GM18870 (cell line): ENCODE measurements around the gene CASP9.
"Not testable (repeated sequence)": the region's sequence is repeated elsewhere in the genome, so short reads cannot be mapped to it uniquely, and the experiment has no call there.

Experiments
- ATAC-seq: cut with Tn5 transposase; IDR thresholded peaks from one replicate; pipeline ENCODE4 v1.9.1; 2021; ENCODE audit warnings: moderate library complexity; ENCODE audit not compliant: unreplicated experiment

The CASP9 gene

GRCh38 chr1:15471723-15472122 is 52.3 kb downstream of the CASP9 start:
- ATAC-seq: not testable (repeated sequence)

DNA sequence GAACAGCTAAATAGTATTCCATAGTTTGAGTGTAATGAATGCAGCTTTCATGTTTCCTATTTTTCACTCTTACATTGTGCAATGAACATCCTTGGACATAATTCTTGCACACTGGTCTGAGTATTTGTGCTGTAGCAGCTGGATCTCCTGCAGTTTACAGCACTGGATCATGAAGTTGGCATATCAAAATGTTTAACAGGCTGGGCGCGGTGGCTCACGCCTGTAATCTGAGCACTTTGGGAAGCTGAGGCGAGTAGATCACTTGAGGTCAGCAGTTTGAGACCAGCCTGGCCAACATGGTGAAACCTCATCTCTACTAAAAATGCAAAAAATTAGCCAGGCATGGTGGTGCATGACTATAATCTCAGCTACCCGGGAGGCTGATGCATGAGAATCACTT is 52.9 kb downstream of the CASP9 start:
- ATAC-seq: not testable (repeated sequence)

DNA sequence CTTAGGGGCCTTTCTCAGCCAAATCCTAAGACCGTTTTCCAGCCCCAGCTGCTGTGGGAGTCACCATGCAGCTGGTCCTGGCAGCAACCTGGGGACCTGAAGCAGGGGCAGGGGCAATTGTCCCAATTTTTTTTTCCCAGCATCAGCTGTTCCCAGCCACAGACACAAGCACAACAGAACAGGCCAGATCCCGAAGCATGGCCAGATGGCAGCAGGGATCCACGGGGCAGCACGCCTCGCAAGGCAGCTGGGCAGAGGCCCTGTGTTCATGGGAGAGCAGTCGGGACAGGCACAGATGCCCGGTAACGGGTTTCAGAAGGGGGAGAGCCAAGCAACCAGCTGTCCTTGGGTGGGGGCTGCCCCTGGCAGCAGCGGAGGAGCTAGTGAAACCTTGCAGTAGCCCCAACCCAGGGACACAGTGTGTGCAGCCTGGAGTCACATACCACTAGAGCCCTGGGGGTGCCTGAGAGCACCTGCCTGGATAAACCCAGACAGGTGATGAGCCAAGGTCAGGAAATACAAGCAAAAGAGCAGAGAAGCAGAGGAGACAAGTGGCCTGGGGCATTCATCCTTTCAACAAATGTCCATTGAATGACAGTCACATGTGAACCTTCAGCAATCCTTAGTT is 54.1 kb downstream of the CASP9 start:
- not testable (repeated sequence) for ATAC-seq

DNA sequence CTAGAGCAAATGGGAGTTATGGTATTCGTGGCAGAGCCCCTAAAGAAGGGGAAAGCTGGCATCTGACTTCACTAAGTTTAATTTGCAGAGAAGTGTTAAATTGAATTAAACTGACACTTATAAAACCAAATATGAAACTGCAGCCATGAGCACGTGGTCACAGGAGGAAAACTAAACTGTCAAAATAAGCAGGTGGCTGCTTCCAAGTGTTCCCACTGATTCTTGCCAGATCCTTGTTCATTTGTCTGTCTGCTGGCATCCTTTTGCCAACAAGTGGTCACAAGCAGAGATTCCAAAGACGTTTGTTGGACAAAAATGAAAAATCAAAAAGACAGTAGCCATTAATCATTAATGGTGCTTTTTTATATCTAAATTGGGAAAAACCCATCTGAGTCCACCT is 54.7 kb downstream of the CASP9 start:
- ATAC-seq: no peak

DNA sequence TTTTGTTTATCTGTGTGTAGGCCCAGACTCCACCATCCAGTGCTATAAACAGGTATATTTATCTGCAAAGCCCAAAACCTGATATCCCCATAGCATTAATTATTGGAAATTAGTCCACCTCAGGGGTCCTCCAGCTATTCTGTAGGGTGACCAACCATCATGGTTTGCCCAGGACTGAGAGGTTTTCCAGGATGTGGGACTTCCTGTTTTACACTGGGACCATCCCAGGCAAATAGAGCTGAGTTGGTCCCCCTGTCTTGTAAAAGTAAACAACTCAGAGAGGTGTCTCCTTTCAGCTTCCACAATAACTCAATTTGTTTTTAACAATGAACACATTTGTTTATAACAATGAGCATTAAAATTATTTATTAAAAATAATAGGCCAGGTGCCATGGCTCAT is 55.9 kb downstream of the CASP9 start:
- ATAC-seq: no peak

- not testable (repeated sequence) for ATAC-seq
These were observed 56.9 kb downstream of the CASP9 start for GRCh38 chr1:15466955-15467625.

DNA sequence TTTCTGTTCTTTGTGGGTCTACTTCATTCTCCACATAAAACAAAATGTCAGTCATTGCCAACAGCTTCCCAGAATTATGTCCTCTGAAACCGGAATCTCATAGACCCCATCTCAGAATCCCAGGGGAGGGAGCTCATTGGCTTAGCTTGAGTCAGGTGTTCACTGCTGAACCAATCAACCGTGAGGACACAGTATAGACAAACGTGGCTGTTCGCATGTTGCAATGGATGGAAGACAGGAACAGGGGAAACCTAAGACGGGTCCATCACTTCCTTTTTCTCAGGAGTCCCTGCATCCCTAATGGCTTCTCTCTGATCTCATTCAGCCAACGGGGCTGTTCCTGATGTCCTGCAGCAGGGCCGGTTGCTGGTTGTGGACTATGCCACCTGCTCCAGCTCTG is 58.3 kb downstream of the CASP9 start:
- ATAC-seq: no peak

DNA sequence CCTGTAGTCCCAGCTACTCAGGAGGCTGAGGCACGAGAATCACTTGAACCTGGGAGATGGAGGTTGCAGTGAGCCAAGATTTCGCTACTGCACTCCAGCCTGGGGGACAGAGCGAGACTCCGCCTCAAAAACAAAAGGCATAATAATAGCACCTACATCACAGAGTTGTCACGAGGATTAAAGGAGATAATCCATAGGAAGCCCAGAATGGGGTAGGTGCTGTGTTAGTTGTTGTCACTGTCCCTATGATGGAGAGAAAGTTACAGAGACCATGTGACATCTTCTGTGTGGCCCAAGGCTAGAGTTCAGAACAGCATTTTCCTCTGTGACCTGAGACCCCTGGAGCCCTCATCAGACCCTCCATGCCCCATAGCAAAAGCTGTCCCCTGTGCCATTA is 60.1 kb downstream of the CASP9 start:
- not testable (repeated sequence) for ATAC-seq

DNA sequence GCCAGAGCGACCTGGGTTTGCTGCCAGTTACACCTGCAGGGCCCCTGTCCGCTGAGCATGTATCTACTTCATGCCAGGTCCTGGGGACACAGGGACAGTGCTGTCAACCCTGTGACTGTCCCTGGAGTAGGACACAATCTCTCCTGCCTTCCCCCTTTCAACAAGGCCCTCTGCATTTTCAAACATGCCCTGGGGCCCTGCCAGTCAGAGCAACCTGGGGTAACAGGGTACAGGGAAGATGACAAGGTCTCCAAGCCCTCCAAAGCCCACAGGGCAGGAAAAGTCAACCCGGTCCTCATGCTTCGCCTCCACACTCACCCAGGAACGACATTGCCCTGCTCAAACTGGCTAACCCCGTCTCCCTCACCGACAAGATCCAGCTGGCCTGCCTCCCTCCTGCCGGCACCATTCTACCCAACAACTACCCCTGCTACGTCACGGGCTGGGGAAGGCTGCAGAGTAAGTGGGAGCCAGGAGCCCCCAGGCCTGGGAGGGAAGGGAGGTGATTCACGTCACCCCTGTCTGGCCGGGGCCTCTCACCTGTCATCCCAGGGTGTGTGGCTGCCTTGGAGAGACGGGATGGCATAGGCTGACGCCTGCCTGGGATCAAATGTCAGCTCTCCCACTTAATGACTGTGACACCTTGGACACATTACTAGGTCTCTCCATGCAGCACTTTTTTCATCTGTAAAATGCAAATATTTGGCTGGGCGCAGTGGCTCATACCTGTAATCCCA is 60.8 kb downstream of the CASP9 start:
- not testable (repeated sequence) for ATAC-seq

DNA sequence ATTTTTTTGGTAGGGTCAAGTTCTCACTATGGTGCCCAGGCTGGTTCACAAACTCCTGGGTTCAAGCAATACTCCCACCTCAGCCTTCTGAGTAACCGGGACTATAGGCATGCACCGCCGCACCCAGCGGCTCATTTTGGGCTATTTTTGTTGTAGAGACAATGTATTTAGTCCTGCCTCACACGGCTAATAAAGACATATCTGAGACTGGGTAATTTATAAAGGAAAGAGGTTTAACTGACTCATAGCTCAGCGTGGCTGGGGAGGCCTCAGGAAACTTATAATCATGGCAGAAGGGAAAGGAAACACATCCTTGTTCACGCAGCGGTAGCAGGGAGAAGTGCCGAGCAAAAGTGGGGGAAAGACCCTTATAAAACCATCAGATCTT is 63.3 kb downstream of the CASP9 start:
- ATAC-seq: no peak

- no peak for ATAC-seq
These were observed 64.0 kb downstream of the CASP9 start for GRCh38 chr1:15459771-15460707.

DNA sequence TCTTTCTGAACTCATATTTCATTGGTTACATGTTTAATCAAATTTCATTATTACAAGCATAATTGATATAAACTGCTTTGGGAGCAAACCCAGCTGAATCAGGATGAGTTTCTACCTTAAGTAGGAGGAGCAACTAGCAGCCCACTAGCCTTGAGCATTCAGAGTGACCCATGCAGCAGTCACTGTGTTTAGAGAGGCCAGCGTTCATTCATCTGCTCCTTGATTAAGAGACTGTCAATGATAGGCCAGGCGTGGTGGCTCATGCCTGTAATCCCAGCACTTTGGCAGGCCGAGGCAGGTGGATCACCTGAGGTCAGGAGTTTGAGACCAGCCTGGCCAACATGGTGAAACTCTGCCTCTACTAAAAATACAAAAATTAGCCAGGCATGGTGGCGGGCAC is 65.6 kb downstream of the CASP9 start:
- ATAC-seq: not testable (repeated sequence)

GRCh38 chr1:15457585-15457984 is 66.4 kb downstream of the CASP9 start:
- ATAC-seq: no peak

DNA sequence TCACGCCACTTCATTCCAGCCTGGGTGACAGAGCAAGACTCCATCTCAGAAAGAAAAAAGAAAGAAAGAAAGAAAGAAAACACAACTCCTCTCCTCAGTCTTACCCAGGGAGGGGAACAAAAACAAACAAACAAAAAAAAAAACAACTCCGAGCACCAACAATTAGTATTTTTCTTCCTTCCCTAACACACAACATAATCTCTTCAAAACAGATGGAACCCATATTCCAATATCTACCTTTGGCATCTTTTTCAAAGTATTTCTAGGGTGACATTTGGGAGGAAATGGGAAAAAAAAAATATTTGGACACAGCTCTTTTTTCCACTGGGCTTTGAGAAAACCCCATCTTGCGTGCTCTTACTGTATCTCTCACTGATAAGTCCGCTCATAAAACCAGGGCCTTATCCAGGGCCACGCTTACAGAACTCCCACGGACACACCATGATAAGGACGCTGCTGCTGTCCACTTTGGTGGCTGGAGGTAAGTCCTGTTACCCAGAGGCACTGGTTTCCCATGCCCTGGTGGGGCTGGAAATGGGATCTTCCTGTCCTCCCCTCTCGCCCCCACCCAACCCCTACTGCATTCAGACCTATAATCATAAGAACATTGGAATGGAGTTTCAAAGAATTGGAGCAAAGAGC is 67.6 kb downstream of the CASP9 start, which contains the start of gene CELA2A:
CELA2A (plus strand) TSS at position 420 of the 642 bp plus-strand sequence; CDS start at position 442, 22 bp downstream.
- no peak for ATAC-seq

- no peak for ATAC-seq
These were observed 68.5 kb downstream of the CASP9 start for GRCh38 chr1:15455522-15455921.

DNA sequence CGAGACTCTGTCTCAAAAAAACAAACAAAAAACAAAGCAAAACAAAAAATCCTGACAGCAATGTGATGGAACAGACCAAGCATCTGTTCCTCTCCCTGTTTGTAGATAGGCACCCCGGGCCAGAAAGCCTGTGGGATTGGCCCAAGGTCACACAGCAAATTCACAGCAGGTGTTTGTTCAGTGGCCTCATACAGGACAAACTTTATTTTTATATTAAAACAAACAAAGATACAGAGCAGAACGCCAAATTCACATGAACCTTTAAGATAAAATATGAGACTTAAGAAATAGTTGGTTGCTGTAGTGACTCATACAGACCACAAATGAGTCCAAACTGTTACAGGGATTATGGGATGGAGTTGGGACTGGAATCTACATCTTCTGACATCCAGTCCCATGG is 69.8 kb downstream of the CASP9 start:
- ATAC-seq: no peak

- ATAC-seq: no peak
These were observed 70.3 kb downstream of the CASP9 start for GRCh38 chr1:15453734-15454133.

GRCh38 chr1:15452866-15453571 is 71.0 kb downstream of the CASP9 start:
- no peak for ATAC-seq

DNA sequence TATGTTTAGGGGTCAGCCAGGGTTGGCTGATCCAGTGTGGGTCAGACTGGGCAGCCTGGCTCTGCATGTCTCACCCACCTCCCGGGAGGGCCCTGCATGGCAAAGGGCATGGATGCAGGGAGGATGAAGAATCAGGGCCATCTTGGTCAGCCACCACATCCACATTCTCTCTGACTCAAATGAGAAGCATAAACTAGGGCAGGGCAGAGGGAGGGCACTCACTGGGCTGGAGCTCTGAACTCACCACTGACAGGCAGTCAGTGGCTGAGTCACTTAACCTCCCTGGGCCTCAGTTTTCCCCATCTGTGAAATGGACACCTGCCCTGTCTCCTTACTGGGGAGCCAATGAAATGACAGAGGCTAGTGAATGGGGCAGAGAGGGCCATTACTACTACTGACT is 71.8 kb downstream of the CASP9 start:
- ATAC-seq: no peak
